ENCODE measurements around the gene AARS2.

Gene AARS2

DNA sequence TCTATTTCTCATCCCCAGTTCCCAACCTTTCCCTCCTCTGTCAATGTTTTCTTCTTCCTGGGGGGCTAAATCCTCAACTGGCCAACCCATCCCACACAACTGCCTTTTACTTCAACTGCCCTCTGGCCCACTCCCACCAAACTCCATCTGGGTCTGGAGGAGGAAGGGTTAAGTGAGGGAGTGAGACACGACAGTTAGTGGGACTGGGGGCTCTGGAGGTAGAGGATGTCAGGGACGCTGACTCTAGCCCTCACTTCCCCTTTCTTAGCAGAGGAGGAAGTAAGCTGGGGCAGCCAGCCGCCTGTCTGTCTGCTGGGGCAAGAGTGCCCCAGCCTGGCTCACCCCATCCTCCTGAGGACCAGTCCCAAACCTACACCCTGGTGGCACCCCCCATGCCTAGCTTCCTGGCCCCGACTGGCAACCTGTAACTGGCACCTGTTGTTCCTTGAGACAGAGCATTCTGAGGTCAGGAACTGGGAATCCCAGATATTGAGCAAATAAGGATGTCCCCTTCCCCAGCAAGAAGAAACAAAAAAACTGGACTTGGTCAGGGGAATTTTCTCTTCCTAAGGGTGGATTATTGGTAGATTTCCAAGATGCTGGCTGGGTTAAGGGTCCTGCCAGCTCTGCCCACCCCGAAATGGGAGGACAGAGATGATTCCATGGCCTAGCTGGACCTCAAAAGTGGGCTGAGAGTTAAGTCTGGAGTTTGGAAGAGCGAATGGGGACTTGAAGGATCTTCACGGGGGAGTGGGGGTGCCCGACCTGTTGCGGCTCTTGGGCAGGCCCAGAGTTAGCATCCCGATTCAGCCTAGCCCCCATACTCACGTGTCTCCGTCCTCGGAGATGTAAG is 48.8 kb downstream of the AARS2 start:
- Histone ChIP-seq H3K27ac (peak overlapping the region; percentile 89), H3K36me3 (peaks cover 33% of the 10 kb centered on the region), H3K9me3 (no peaks in the 10 kb centered on the region), H3K4me3 (peak overlapping the region; percentile 98), H3K9ac (peak overlapping the region; percentile 85), H4K20me1 (peaks cover 49% of the 10 kb centered on the region), H3K4me1 (peaks cover 69% of the 10 kb centered on the region), H3K4me2 (peak overlapping the region; percentile 97), H3K27me3 (peaks cover 14% of the 10 kb centered on the region)
- TF ChIP-seq Cebpa-rat (IDR thresholded peaks at IDR 0.05): no peak

DNA sequence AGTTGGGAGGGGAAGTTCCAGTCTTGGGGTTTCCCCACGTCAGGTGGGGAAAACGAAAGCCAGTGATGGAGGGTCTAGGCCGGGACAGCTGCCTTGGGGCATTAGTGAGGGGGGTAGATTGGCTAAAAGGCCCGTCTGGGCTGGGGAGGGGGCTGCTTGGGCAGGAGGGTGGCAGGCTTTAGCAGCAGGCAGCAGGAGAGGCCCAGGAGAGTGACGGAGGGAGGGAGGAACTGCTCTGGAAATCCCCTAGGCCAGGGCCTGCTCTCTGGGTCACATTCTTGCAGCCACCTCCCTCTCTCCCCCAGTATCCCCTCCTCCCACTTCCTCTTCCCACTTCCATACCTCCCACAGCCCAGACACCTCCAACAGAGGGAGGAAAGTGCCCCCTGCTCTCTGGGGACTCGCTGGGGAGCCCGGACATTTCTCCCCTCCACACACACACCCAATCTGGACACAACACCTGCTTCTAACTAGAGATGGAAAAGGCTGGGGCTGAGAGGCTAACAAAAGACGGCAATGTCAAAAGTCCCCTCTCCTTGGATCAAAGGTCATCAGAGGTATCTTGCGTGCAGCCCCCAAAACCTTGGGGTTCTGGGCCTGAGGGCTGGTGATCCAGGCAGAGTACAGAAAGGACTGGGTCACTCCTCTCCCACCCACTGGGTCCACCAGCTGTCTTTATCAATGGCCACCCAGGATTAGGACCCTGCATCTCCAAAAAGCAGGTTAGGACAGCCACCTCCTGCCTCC is 49.6 kb downstream of the AARS2 start:
- H3K9me3 ChIP-seq: no peaks in the 10 kb centered on the region
- peak overlapping the region; percentile 89 for H3K27ac ChIP-seq
- peak overlapping the region; percentile 98 for H3K4me3 ChIP-seq
- peaks cover 47% of the 10 kb centered on the region for H4K20me1 ChIP-seq
- H3K4me2 ChIP-seq: peak overlapping the region; percentile 97
- H3K9ac ChIP-seq: peak overlapping the region; percentile 85
- peaks cover 41% of the 10 kb centered on the region for H3K36me3 ChIP-seq
- no peak for TF ChIP-seq Cebpa-rat (IDR thresholded peaks at IDR 0.05)
- H3K27me3 ChIP-seq: peaks cover 6% of the 10 kb centered on the region
- peaks cover 61% of the 10 kb centered on the region for H3K4me1 ChIP-seq

DNA sequence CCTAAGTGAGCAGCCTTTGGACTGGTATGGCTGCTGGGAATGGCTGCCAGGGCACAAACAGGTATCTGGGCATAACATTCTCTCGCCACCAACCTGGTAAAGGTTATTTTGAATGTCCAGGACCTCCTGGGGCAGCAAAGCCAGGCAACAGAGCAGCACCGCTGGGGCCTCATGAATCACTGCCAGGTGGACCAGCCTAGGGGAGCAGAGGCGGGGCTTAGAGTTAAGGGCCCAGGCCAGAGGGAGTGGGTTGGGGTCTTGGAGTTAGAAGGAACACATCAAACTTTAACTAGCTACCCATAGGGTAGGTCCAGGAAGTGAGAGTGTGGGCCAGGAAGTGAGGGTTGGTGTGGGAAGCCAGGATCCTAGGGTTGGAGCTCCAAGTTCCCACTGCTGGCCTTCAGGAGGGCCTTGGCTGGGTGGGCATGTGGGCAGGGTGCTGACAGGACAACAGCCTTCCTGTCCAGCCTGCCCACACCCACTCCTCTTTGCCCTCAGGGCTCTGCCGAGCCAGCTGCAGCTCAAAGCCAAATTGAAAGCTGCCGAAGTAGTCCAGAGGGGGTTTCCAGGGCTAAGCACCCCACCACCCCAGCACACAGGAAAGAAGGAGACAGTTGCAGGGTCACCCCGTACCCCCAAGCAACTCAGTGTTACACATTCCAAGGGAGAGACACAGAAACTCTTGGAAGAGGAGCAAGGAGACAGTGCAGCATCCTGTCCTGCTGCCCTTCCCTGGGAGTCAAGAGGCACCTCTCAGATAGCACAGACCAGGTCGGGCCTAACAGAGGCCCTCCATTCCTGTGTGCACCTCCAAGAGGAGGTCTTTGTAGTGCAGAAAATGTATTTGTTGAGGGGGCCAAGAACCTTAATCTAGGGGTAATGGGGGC is 50.4 kb downstream of the AARS2 start:
- Histone ChIP-seq H3K27ac (peak overlapping the region; percentile 89), H3K4me3 (peak overlapping the region; percentile 98), H4K20me1 (peaks cover 50% of the 10 kb centered on the region), H3K4me2 (peak overlapping the region; percentile 97), H3K9me3 (no peaks in the 10 kb centered on the region), H3K36me3 (peaks cover 47% of the 10 kb centered on the region), H3K9ac (peak overlapping the region; percentile 85), H3K27me3 (no peaks in the 10 kb centered on the region), H3K4me1 (peaks cover 59% of the 10 kb centered on the region)
- no peak for TF ChIP-seq Cebpa-rat (IDR thresholded peaks at IDR 0.05)

- H3K9ac ChIP-seq: peak overlapping the region; percentile 85; the same call in 1 of the 2 replicates
- H3K36me3 ChIP-seq: peaks cover 47% of the 10 kb centered on the region
- H3K9me3 ChIP-seq: no peaks in the 10 kb centered on the region
- peaks cover 62% of the 10 kb centered on the region for H3K4me1 ChIP-seq
- H3K27me3 ChIP-seq: no peaks in the 10 kb centered on the region
- H4K20me1 ChIP-seq: peaks cover 52% of the 10 kb centered on the region
- H3K4me2 ChIP-seq: peak overlapping the region; percentile 97
- TF ChIP-seq Cebpa-rat (IDR thresholded peaks at IDR 0.05): no peak
- 0 out of 2 replicates have a peak overlapping the region, but pooled peaks have one; percentile 89 for H3K27ac ChIP-seq
- H3K4me3 ChIP-seq: no peak overlapping the region
These were observed 51.6 kb downstream of the AARS2 start for GRCh38 chr6:44261581-44261980.

DNA sequence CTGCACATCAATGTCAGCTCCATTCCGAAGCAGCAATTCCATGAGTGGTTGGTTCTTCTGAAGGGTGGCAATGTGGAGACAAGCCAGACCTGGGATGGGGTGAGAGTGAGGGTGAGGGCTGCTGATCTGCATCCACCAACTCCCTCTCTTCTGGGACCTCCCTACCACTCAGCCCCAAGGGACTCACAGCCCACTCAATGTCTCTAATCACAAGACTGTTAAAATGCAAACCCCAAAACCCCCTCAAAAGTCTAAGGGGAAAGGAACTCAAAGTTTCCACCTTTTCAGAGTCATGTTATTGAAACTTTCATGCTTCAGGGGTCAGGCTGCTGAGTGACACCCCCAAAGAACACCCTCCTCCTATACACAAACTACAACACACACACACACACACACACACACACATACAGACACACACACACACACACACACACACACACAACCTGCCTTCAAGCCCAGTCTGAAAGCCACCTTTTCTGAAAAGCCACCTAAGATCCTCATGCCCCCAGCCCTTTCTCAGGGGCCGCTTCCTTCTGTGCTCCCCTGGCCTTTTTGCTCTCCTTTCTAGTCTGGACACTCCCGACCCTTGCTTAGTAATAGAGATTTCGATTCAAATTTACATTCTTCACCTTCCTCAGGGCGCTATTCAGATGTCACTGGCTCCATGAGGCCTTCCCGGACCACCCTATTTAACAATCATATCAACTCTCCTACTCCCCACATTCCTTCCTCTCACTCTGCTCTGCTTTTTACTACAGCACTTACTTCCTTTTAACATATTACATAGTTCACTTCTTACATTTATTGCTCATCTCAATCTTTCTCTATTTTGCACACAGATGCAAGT is 52.5 kb downstream of the AARS2 start:
- no peak overlapping the region for H3K27ac ChIP-seq
- H3K9ac ChIP-seq: 0 out of 2 replicates have a peak overlapping the region, but pooled peaks have one; percentile 23
- H4K20me1 ChIP-seq: peaks cover 61% of the 10 kb centered on the region
- H3K4me3 ChIP-seq: no peak overlapping the region
- peaks cover 63% of the 10 kb centered on the region for H3K4me1 ChIP-seq
- no peaks in the 10 kb centered on the region for H3K9me3 ChIP-seq
- H3K4me2 ChIP-seq: no peak overlapping the region
- H3K27me3 ChIP-seq: no peaks in the 10 kb centered on the region
- TF ChIP-seq Cebpa-rat (IDR thresholded peaks at IDR 0.05): no peak
- H3K36me3 ChIP-seq: peaks cover 48% of the 10 kb centered on the region

GRCh38 chr6:44260011-44260410 is 53.1 kb downstream of the AARS2 start:
- H3K9ac ChIP-seq: 0 out of 2 replicates have a peak overlapping the region, but pooled peaks have one; percentile 23
- TF ChIP-seq Cebpa-rat (IDR thresholded peaks at IDR 0.05): no peak
- peaks cover 68% of the 10 kb centered on the region for H3K4me1 ChIP-seq

DNA sequence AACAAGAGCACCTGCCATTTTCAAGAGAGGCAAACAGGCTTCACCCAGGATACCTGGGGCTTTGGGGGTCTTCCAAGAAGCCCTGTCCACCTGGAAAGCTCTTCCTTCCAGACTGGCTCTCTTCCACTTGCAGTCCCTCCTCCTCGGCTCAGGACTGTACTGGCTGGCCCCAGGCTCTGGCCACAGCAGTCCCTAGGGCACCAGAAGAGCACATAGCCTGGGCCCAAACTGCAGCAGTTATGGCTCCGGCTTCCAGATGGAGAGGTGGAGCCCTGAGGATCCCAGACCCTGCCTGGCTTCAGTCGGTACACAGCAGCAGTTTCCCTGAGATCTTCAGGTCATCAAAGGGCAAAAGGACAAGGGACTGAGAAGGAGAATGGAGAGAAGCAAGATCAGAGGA is 54.2 kb downstream of the AARS2 start:
- Histone ChIP-seq H4K20me1 (peaks cover 78% of the 10 kb centered on the region), H3K36me3 (peaks cover 66% of the 10 kb centered on the region), H3K9ac (no peak overlapping the region), H3K27me3 (no peaks in the 10 kb centered on the region), H3K9me3 (no peaks in the 10 kb centered on the region), H3K4me3 (no peak overlapping the region), H3K4me1 (peaks cover 78% of the 10 kb centered on the region), H3K4me2 (no peak overlapping the region), H3K27ac (no peak overlapping the region)
- no peak for TF ChIP-seq Cebpa-rat (IDR thresholded peaks at IDR 0.05)

More at GRCh38 chr6:44260011-44260410, 53.1 kb downstream of the AARS2 start:
- Histone ChIP-seq H3K27me3 (no peaks in the 10 kb centered on the region), H3K4me3 (no peak overlapping the region), H4K20me1 (peaks cover 68% of the 10 kb centered on the region), H3K27ac (no peak overlapping the region), H3K4me2 (no peak overlapping the region), H3K36me3 (peaks cover 55% of the 10 kb centered on the region), H3K9me3 (no peaks in the 10 kb centered on the region)

DNA sequence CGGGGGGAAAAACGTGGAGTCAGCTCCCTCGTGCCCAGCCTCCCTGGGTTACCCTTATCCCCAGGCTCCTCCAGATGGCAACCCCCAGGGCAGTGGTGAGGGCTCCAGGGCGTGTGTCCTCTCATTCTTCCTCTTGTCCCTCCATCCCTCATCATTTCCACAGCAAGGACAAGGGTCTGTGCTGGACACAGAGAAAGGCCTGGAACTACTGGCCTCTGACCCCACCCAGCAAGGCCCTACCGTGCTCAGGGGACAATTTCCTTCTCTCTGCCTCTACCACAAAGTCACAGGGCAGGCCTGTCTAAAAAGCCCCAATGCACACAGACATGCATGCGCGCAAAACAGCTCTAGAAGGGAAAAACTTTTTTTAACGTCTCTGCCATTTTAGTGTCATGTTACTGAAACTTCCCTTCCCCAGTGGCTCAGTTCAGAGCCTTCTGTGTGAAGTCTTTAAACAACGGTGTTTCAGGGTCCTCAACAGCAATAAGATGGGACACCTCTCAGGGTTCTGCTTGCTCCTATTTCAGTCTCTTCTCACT is 54.8 kb downstream of the AARS2 start:
- Histone ChIP-seq H3K27ac (peak overlapping the region; percentile 88; the same call in 1 of the 2 replicates), H3K9me3 (no peaks in the 10 kb centered on the region), H3K4me3 (no peak overlapping the region), H3K36me3 (peaks cover 71% of the 10 kb centered on the region), H3K4me1 (peaks cover 78% of the 10 kb centered on the region), H3K9ac (no peak overlapping the region), H3K27me3 (no peaks in the 10 kb centered on the region), H4K20me1 (peaks cover 78% of the 10 kb centered on the region), H3K4me2 (peak overlapping the region; percentile 99)
- no peak for TF ChIP-seq Cebpa-rat (IDR thresholded peaks at IDR 0.05)

All from BLaER1 (cell line).